Keratinocyte (primary cell): ENCODE results near the gene LAMA3. TPM values are rescaled to one million over a fixed set of nuclear protein-coding genes. Genes with fewer than 3 reads are reported as not detected.
A peak's percentile ranks its signal among the peaks of the same experiment; 100 is the strongest.

Experiments
- DNase-seq: peaks from one replicate; pipeline ENCODE4 v3.0.0-alpha.2; 2011; ENCODE audit warnings: low read depth, missing footprints, low spot score
- FAIRE-seq: peaks from 2 replicates; lab custom pipeline; 2011; peaks lifted over from hg19 to GRCh38; lab: Jason Lieb, UNC
- H2AFZ ChIP-seq: 2 replicates; pipeline ENCODE4 v1.6.0; 2012; ENCODE audit warnings: low read length, control low read depth, inconsistent platforms; ENCODE audit not compliant: control insufficient read depth
- H3K27ac ChIP-seq: 2 replicates; pipeline ENCODE4 v1.5.1; 2011; ENCODE audit warnings: low read length; ENCODE audit not compliant: control insufficient read depth, insufficient read depth
- H3K27me3 ChIP-seq: 3 replicates; pipeline ENCODE4 v1.6.0; 2011; ENCODE audit warnings: low read length; ENCODE audit not compliant: control insufficient read depth, insufficient read depth; ENCODE audit errors: extremely low read depth
- H3K36me3 ChIP-seq, 2 experiments: 2 replicates in 1 of 2; 3 replicates in 1 of 2; pipeline ENCODE4 v1.5.1; 2011; ENCODE audit warnings: low read length in 2 of 2, mild to moderate bottlenecking in 1 of 2; ENCODE audit not compliant: control insufficient read depth in 2 of 2, insufficient read depth in 2 of 2; ENCODE audit errors: extremely low read depth in 1 of 2
- H3K4me1 ChIP-seq: 3 replicates; pipeline ENCODE4 v1.5.1; 2011; ENCODE audit warnings: low read length; ENCODE audit not compliant: control insufficient read depth, insufficient read depth; ENCODE audit errors: extremely low read depth
- H3K4me2 ChIP-seq: 3 replicates; pipeline ENCODE4 v1.6.0; 2011; ENCODE audit warnings: low read depth, low read length; ENCODE audit not compliant: control insufficient read depth, insufficient read depth; ENCODE audit errors: extremely low read depth
- H3K4me3 ChIP-seq, 3 experiments: fragments of 200-600 bp in 1 of 3; sonication (generic) in 1 of 3; 2 replicates in 2 of 3; 3 replicates in 1 of 3; pipeline ENCODE4 v1.5.1; 2011 to 2016; ENCODE audit warnings: low read length in 3 of 3, mild to moderate bottlenecking in 3 of 3, control low read depth in 2 of 3, inconsistent platforms in 1 of 3, low read depth in 1 of 3, mixed read lengths in 1 of 3, mixed run types in 1 of 3, moderate library complexity in 1 of 3; ENCODE audit not compliant: control insufficient read depth in 2 of 3, insufficient read depth in 2 of 3; ENCODE audit errors: extremely low read depth in 1 of 3
- H3K79me2 ChIP-seq: 2 replicates; pipeline ENCODE4 v1.6.0; 2012; ENCODE audit warnings: low read length; ENCODE audit not compliant: control insufficient read depth, insufficient read depth
- H3K9ac ChIP-seq: 3 replicates; pipeline ENCODE4 v1.6.0; 2011; ENCODE audit warnings: low read length; ENCODE audit not compliant: control insufficient read depth, insufficient read depth; ENCODE audit errors: extremely low read depth
- H3K9me1 ChIP-seq: 3 replicates; pipeline ENCODE4 v1.6.0; 2011; ENCODE audit warnings: low read length; ENCODE audit not compliant: control insufficient read depth, insufficient read depth; ENCODE audit errors: extremely low read depth
- H3K9me3 ChIP-seq: 2 replicates; pipeline ENCODE4 v1.5.1; 2012; ENCODE audit warnings: low read depth, low read length; ENCODE audit not compliant: control insufficient read depth
- H4K20me1 ChIP-seq: 3 replicates; pipeline ENCODE4 v1.6.0; 2011; ENCODE audit warnings: low read length; ENCODE audit not compliant: control insufficient read depth, insufficient read depth; ENCODE audit errors: extremely low read depth
- CTCF ChIP-seq, 3 experiments: IDR thresholded peaks in 1 of 3; conservative IDR thresholded peaks in 1 of 3; optimal IDR thresholded peaks in 1 of 3; 2 replicates in 2 of 3; 3 replicates in 1 of 3; pipeline versions ENCODE3 to v1.5.1; 2011; ENCODE audit warnings: low read length in 3 of 3, mild to moderate bottlenecking in 3 of 3, moderate library complexity in 2 of 3, control low read depth in 1 of 3, inconsistent platforms in 1 of 3; ENCODE audit not compliant: insufficient read depth in 2 of 3; ENCODE audit errors: extremely low read depth in 1 of 3
- EZH2 ChIP-seq: IDR thresholded peaks from one replicate; pipeline ENCODE4 v1.6.1; 2012; ENCODE audit warnings: inconsistent platforms, mild to moderate bottlenecking, low read length, moderate library complexity
- dilution Hi-C: fragments of 300-500 bp; cut with MboI; formaldehyde crosslinking; loops from one replicate; pipeline ENCODE4 v1.7.0; 2020; ENCODE audit warnings: low sequenced_read_pairs; ENCODE audit not compliant: extremely low pct_ligation_motif_present
- polyA plus RNA-seq, 5 experiments: library from polyadenylated mRNA; depleted of rRNA in 3 of 5; stranded (reverse) in 3 of 5; stranded (forward) in 1 of 5; unstranded in 1 of 5; fragments of >200 nt; gene quantifications; 1 replicate in 1 of 5; 2 replicates in 3 of 5; 3 replicates in 1 of 5; pipeline versions ENCODE4 v1.2.1 to v1.2.3, GENCODE V29; 2011 to 2012; ENCODE audit warnings: missing spikeins in 2 of 5, low read depth in 1 of 5, low replicate concordance in 1 of 5

LAMA3 gene
- polyA plus RNA-seq, 1 donor (not counting 4 experiments of a cell fraction or from before 2014, with no cell fraction given) = 1,944 TPM

GRCh38 chr18:23718731-23719130 lies 29.5 kb downstream of the LAMA3 start:
- H3K27ac ChIP-seq = peak overlapping the region; percentile 87
- no peaks in the 10 kb centered on the region for H3K27me3 ChIP-seq
- DNase-seq (no peak), FAIRE-seq (no peak)
- no peaks in the 10 kb centered on the region for H4K20me1 ChIP-seq
- no peak overlapping the region for H2AFZ ChIP-seq
- H3K79me2 ChIP-seq = no peaks in the 10 kb centered on the region
- H3K9me3 ChIP-seq = no peaks in the 10 kb centered on the region
- no peak overlapping the region for H3K4me3 ChIP-seq
- H3K4me2 ChIP-seq = no peak overlapping the region
- no peak overlapping the region for H3K9ac ChIP-seq
- H3K36me3 ChIP-seq = no peaks in the 10 kb centered on the region
- TF ChIP-seq CTCF (optimal IDR thresholded peaks at IDR 0.05 in 1 of 3, IDR thresholded peaks at IDR 0.05 in 1 of 3, conservative IDR thresholded peaks at IDR 0.05 in 1 of 3; ENCODE audit: extremely low read depth in 1 of 3, insufficient read depth in 2 of 3, low read length in 3 of 3) = no peak
- no peaks in the 10 kb centered on the region for H3K9me1 ChIP-seq
- peaks cover 48% of the 10 kb centered on the region for H3K4me1 ChIP-seq
- dilution Hi-C loops = no loop called here

- peak; percentile 63 for FAIRE-seq
- no peaks in the 10 kb centered on the region for H3K9me3 ChIP-seq
- no peak overlapping the region for H3K9ac ChIP-seq
- DNase-seq = peak; percentile 83
- H3K79me2 ChIP-seq = no peaks in the 10 kb centered on the region
- H3K36me3 ChIP-seq = no peaks in the 10 kb centered on the region
- peak overlapping the region; percentile 76 for H2AFZ ChIP-seq
- dilution Hi-C loops = no loop called here
- no peak overlapping the region for H3K4me3 ChIP-seq
- peaks cover 48% of the 10 kb centered on the region for H3K4me1 ChIP-seq
- H3K4me2 ChIP-seq = peak overlapping the region; percentile 31
- no peaks in the 10 kb centered on the region for H4K20me1 ChIP-seq
- no peaks in the 10 kb centered on the region for H3K9me1 ChIP-seq
- TF ChIP-seq CTCF (optimal IDR thresholded peaks at IDR 0.05 in 1 of 3, IDR thresholded peaks at IDR 0.05 in 1 of 3, conservative IDR thresholded peaks at IDR 0.05 in 1 of 3; ENCODE audit: extremely low read depth in 1 of 3, insufficient read depth in 2 of 3, low read length in 3 of 3) (no peak), EZH2 (no peak)
- H3K27ac ChIP-seq = peak overlapping the region; percentile 87
- no peaks in the 10 kb centered on the region for H3K27me3 ChIP-seq
These were observed 30.5 kb downstream of the LAMA3 start for GRCh38 chr18:23719634-23720201.
